KG1 (cell line): Measurements from ENCODE around the gene CNIH3.

Source experiments
- DNase-seq: peaks from one replicate; lab custom pipeline; 2025; lab: John Stamatoyannopoulos, UW

CNIH3 gene

DNA sequence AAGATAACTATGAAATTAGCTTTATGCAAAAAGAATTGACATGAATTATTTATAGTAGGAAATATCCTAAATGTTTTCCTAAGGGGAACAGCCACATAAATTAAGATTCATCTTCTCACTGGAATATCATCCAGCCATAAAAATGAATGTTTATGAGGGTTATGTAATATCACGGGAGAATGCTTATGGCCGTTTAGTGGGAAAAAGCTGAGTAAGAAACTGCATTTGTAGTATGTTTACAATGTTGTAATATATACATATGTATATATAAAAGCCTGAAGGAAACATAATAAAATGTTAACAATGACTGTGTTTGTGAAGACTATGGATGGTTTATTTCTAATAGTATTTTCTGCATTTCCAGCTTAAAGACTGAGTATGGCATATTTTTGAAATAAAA is 161.1 kb downstream of the CNIH3 start:
- DNase-seq: no peak

DNA sequence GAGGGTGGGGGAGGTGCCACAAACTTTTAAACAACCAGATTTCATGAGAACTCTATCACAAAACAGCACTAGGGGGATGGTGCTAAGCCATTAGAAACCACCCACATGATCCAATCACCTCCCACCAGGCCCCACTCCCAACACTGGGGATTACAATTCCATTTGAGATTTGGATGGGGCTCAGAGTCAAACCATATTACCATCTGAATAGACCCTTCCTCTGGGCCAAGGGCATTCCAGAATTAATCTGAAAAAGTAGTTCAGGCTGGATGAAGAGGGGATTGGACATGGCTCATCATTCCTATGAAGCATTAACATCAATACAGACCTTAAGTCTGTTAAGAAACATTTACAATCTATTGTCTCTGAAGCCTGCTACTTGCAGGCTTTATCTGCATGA is 163.4 kb downstream of the CNIH3 start:
- no peak for DNase-seq

DNA sequence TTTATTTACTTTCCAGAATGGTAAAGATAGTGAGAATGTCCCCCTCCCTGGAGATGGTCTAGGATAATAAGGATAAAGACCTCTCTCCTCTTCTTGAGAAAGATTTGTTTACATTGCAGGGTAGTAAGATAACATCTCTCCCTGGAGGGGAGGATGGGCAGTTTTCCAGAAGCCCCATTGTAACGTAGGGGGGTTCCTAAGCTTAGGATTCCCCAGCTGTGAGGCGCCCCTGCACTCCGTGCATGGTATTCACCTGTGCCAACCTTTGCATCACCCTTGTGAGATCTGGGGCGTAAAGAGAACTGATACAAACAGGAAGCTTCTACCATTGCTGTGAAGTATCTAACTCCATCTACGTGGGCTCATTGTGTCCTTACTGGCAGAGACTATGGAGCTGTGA is 164.6 kb downstream of the CNIH3 start:
- no peak for DNase-seq

DNA sequence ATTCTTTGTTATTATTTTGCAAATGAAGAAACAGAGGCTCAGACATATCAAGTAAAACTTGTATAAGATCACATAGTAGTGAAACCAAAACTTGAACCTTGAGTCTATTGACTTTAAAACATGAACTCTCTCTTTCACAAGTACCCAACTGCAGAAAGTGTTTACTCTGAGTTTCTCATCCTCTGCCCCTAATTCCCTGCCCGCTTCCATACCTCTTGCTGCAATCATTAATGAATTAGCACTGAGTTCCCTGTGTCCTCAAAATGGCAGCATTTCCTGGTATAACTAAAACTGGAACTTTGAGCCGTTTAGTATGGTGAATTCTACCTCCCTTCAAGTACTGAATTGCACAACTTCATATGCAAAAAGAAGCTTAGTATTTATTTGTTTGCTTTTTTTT is 165.7 kb downstream of the CNIH3 start:
- DNase-seq: no peak

DNA sequence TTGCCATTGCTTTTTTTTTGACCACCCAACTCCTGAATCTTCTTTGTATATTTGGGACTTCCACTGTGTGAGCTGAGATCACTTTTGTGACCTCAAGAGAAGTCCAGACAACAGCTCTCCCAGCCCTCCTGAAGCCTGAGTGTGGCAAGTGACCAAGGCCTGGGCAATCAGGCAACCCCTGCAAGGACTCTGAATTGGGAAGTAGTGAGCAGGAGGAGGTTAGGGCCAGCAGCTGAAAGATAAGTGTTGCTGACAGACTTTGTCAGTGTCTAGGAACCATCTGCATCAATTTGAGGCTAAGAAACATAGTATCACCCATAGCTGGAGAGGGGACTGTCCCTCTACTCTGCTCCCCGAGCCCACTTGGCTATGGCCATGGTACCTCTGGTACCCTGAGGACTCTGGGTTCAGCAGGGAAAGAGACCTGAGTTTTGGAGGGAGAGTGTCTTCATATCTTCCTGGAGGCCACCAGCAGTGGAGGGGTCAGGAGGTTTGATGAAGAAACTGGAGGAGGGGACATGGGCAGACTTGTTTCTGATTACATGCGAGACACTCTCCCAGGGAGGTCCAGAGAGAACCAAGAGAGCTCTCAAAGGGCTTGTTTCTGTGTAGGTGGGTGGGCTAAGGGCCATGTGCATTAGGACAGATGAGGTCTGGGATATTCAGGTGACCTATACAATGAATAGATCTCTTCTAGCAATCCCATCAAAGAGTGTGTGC is 166.3 kb downstream of the CNIH3 start:
- no peak for DNase-seq

DNA sequence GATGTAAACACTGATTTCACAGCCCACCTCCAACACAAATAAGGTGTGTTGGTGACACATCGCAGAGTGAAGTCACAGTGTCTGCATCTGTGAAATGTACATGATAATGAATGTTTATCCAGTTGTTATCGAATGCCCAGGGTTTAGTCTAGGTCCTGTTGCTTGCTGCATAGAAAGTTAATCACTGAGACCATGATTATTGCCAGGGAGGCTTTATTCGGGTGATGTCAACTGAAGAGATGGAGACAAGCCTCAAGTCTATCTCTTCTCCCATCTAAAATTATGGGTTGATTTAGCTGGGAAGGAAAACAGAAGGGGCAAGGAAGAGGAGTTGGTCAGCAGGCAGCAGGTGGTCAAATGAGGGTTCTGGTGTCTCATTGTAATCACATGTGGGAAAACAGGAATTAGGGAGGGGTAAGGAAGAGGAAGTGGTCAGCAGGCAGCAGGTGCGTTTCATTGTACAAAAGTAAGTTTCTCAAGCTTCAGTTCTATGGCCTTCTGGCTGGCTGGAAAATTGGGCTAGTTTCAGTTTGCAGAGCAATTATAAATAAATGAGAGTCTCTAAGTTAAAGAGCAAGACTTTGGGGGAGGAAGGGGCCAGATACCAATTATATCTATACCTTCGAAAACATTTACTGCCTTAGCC is 167.0 kb downstream of the CNIH3 start:
- DNase-seq: no peak

DNA sequence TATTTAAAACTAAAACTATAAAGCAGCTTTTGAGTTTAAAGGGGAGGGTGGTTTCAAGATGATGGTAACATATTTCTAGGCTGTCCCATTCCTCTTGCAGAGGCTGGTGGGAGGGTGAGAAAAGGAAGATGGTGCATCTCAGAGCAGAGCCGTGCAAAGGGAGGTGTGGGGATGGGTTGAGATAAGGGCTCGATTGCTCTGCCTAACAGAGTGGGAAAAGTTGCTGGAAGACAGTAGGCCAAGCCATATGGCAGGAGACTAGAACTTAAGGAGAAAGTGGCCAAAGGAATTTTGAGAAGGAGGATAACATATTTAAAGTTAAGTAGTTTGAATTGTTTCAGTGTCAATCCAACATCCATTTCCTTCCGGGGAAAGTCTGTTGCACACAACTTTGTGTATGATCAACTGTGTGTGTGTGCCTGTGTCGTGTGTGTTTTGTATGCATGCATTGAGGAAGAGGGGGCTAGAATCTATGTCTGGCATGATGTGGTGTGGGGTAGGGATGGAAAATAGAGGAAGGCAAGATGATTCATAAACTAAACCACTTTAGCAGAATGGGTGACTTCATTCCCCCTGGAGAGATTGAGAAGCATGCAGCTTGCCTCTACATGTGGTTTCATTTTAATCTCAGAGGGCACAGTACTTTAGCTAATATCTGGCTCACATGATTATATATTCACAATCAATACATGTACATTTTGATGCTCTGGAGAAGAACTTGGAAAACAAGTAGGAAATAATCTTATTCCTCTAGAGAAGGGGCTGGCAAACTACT is 168.3 kb downstream of the CNIH3 start:
- no peak for DNase-seq

DNA sequence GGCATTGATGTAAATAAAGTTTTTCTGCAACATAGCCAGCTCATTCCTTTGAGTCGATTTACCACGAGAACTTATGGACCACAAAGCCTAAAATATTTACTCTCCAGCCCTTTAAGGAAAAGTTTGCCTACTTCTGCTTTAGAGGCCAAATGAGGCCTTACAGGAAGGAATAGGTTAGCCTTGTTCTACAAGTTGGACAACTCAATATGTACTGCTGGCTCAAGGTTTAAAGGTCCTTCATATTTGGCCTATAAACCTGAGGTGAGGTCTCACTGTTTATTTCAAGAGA is 168.9 kb downstream of the CNIH3 start:
- no peak for DNase-seq

DNA sequence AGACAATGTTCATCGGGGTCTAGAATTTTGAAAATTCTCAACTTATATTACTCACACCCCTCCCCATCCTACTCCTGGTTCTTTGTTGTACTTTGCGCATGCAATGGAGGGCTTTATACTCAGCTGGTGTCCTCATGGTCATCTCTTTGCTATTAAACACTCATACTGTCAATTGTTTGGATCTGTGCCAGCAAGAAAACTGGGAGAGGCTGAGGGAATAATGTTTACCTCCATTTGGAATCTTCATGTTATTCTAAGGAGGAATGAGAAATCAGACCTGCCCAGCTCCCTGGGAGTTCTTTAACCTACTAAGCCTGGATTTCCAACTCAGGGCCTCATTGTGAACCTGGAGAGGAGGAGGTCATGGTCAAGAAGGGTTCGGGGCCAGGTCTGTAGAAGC is 169.5 kb downstream of the CNIH3 start:
- no peak for DNase-seq

DNA sequence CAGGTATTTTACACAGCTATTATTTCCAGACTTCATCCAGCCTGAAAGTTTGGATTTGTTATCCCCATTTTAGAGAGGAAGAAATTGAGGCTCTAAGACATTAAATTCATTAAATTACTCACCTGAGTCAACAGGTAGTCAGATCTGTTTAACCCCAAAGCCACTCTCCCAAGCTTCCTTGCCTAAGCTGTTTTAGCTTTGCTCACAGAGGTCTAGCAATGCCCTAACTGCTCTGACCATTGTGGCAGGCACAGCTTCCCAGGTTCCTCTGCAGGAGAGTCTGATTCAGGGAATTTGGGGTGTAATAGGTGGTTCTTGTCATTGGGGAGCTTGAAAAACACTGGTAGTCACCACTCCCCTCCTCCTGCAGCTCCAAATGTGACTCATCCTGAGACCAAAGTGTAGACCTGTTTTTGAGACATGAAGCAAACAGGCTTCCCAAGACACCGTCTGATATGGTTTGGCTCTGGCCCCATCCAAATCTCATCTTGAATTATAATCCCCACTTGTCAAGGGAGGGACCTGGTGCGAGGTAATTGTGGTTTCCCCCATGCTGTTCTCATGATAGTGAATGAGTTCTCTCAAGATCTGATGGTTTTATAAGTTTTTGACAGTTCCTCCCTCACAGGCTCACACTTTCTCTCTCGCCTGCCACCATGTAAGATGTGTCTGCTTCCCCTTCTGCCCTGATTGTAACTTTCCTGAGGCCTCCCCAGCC is 170.6 kb downstream of the CNIH3 start:
- DNase-seq: no peak

DNA sequence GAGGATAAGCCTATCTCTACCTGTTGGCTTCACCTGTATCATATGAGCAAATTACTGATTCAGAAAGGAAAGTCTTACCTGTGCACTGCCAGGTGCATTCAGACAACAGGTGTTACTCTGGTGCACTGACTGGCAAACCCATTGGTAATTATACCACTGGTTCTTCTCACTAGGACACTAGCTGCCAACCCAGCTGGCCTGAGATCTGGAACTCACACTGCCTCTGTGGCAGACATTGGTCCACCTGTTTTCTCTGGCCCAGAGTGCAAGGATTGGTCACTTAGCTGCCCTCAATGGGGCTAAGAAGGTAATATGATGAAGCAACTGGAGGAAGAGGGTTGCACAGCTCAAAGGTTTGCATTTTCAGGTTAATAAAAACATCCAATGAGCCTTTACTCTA is 173.2 kb downstream of the CNIH3 start:
- DNase-seq: no peak
